ENCODE data around the gene PSD. TPM values are rescaled to one million over a fixed set of nuclear protein-coding genes. Genes with fewer than 3 reads are reported as not detected.
A peak's percentile ranks its signal among the peaks of the same experiment; 100 is the strongest.

The PSD gene
- total and polyA plus RNA-seq, 7 donors, result 0.15 to 1.7 (median 0.51) TPM; not detected in 1

- Histone ChIP-seq H3K27me3 (ENCODE audit: insufficient read depth in 3 of 3, low read length in 2 of 3) (peaks cover 0 to 62% (median 33%) of the 10 kb centered on the region in 3 donors), H3K4me3 (peak overlapping the region; percentile 53), H3K9me3 (no peaks in the 10 kb centered on the region), H3K27ac (no peak overlapping the region), H3K4me1 (peaks cover 4% of the 10 kb centered on the region), H3K36me3 (ENCODE audit: insufficient read depth in 1 of 2, low read depth in 1 of 2) (no peaks in the 10 kb centered on the region)
- no peak for DNase-seq
- peak in 3 of 4 donors; percentile 7 to 39 (median 8) for ATAC-seq
- WGBS, 3 donors, result 2% methylated on average over 49 to 103 of the region's 103 CpGs
- no peak for TF ChIP-seq CTCF (IDR thresholded peaks at IDR 0.05)
- intact Hi-C loops (cut with DNase I), result no loop called here
Observed at GRCh38 chr10:102408728-102409603, 9.6 kb downstream of the PSD start.

GRCh38 chr10:102408131-102408727, 10.4 kb downstream of the PSD start:
- no peak for TF ChIP-seq CTCF (IDR thresholded peaks at IDR 0.05)
- Histone ChIP-seq H3K4me3 (peak overlapping the region; percentile 53), H3K36me3 (ENCODE audit: insufficient read depth in 1 of 2, low read depth in 1 of 2) (no peaks in the 10 kb centered on the region), H3K4me1 (peaks cover 4% of the 10 kb centered on the region), H3K27ac (no peak overlapping the region), H3K9me3 (no peaks in the 10 kb centered on the region), H3K27me3 (ENCODE audit: insufficient read depth in 3 of 3, low read length in 2 of 3) (peaks cover 0 to 57% (median 33%) of the 10 kb centered on the region in 3 donors)
- whole genome bisulfite sequencing, 3 donors, result 58 to 61% (median 60%) methylated on average over 14 of the region's 14 CpGs
- ATAC-seq, result no peak
- DNase-seq, result no peak
- intact Hi-C loops (cut with DNase I), result no loop called here

GRCh38 chr10:102407425-102408130, 11.0 kb downstream of the PSD start:
- Histone ChIP-seq H3K4me3 (no peak overlapping the region), H3K9me3 (no peaks in the 10 kb centered on the region), H3K27ac (no peak overlapping the region), H3K36me3 (ENCODE audit: insufficient read depth in 1 of 2, low read depth in 1 of 2) (peaks cover 0 to 6% of the 10 kb centered on the region in 2 donors), H3K4me1 (peaks cover 4% of the 10 kb centered on the region), H3K27me3 (ENCODE audit: insufficient read depth in 3 of 3, low read length in 2 of 3) (peaks cover 0 to 52% (median 31%) of the 10 kb centered on the region in 3 donors)
- WGBS, 3 donors, result 78 to 84% (median 82%) methylated on average over 13 of the region's 13 CpGs
- ATAC-seq (no peak), DNase-seq (no peak)
- intact Hi-C loops (cut with DNase I), result no loop called here
- TF ChIP-seq CTCF (IDR thresholded peaks at IDR 0.05), result no peak

- Histone ChIP-seq H3K4me3 (no peak overlapping the region), H3K4me1 (peaks cover 4% of the 10 kb centered on the region), H3K36me3 (ENCODE audit: insufficient read depth in 1 of 2, low read depth in 1 of 2) (peaks cover 0 to 13% of the 10 kb centered on the region in 2 donors), H3K27ac (no peak overlapping the region), H3K9me3 (no peaks in the 10 kb centered on the region), H3K27me3 (ENCODE audit: insufficient read depth in 3 of 3, low read length in 2 of 3) (peaks cover 0 to 45% (median 28%) of the 10 kb centered on the region in 3 donors)
- intact Hi-C loops (cut with DNase I), result no loop called here
- no peak for TF ChIP-seq CTCF (IDR thresholded peaks at IDR 0.05)
- WGBS, 3 donors, result 92 to 100% (median 92%) methylated on average over 2 of the region's 2 CpGs
- no peak for ATAC-seq
- no peak for DNase-seq
Observed at GRCh38 chr10:102406815-102407214, 11.8 kb downstream of the PSD start.
